ENCODE results near the gene FAM107B. TPM values are rescaled to one million over a fixed set of nuclear protein-coding genes. Genes with fewer than 3 reads are reported as not detected.

FAM107B gene
- total and polyA plus RNA-seq, 2 donors (not counting 3 experiments of a cell fraction or from before 2014, with no cell fraction given), result 39.2 to 176 TPM

DNA sequence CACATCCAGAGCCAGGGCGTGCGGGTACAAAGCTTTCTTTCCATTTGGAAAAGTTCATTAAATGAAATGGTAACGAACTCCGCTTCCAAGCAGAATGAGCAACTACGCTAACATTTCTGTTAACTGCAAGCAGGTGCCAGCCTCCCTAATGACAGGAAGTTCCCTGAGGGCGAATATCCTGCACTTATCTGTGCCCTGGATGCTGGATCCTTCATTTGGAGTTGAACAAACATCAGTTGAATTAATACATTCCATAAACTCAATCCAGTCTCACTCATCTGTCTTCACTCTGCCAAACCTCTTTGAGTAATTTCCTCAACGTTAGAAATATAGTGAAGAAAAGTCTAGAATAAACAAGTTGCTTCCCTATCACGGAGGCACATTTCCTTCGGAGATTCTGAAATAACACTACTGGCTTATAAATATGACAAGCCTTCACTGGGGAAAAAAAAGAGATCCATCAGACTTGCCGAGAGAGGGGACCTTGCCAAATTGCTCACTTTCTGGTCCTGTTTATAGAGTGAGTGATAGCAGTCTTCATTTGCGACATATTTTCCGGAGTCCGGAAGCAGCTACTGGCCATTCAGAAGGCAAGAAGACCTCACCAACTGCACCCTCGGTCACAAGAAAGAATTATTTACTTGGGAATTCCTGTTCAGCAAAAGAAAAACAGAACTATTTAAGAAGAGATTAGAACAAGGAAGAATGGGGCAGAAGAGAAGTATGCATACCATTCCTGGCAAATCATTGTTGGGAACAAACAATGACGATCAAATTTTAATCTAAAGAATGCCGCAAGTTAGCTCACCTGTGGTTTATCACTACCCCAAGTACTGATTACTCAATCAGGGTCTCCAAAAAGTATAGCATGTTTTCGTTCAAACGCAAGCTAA is 196.4 kb downstream of the FAM107B start:
- H3K4me3 ChIP-seq (replicated peaks in 1 of 3; ENCODE audit: insufficient read depth in 1 of 3, low read depth in 1 of 3, low read length in 3 of 3), result peak overlapping the region in 1 of 3 experiments; percentile 42
- POLR2A ChIA-PET, result interaction anchor here (2.0 kb wide), 1 partner anchor 10 kb away, joined by 14 read pairs; no protein-coding TSS in a partner anchor

GRCh38 chr10:14574885-14575284 is 199.8 kb downstream of the FAM107B start:
- H3K4me1 ChIP-seq (ENCODE audit: control insufficient read depth, extremely low read depth, insufficient read depth, low read length), result peaks cover 86% of the 10 kb centered on the region
- H3K79me2 ChIP-seq (ENCODE audit: control insufficient read depth, insufficient read depth, low read length), result peaks cover 81% of the 10 kb centered on the region
- no peak for DNase-seq (ENCODE audit: low read depth, low spot score)
- H3K4me3 ChIP-seq (replicated peaks in 1 of 3; ENCODE audit: insufficient read depth in 1 of 3, low read depth in 1 of 3, low read length in 3 of 3), result no peak overlapping the region
- POLR2A ChIA-PET, result interaction anchor here (0.6 kb wide), 1 partner anchor 29 kb away, joined by 4 read pairs; no protein-coding TSS in a partner anchor
- intact Hi-C loops (cut with micrococcal nuclease), result no loop called here
- CTCF ChIA-PET, result interaction anchor here (0.9 to 2.1 kb wide), 5 partner anchors 12 to 248 kb away, joined by 3 to 6 read pairs (median 3); no protein-coding TSS in a partner anchor
- H3K9ac ChIP-seq (replicated peaks; ENCODE audit: extremely low read depth, insufficient read depth, low read length), result peak overlapping the region; percentile 15
- TF ChIP-seq GATA2 (IDR thresholded peaks at IDR 0.05; ENCODE audit: insufficient read depth, insufficient read length, low read depth, low read length) (no peak), MAX (IDR thresholded peaks at IDR 0.05; ENCODE audit: insufficient read depth, insufficient read length) (no peak), FOS (IDR thresholded peaks at IDR 0.05; ENCODE audit: borderline replicate concordance, insufficient read depth, low read length) (no peak), JUN (IDR thresholded peaks at IDR 0.05; ENCODE audit: borderline replicate concordance, insufficient read depth, insufficient read length, low read depth) (no peak), EZH2 (IDR thresholded peaks at IDR 0.05; ENCODE audit: borderline replicate concordance, low read depth, low read length, severe bottlenecking) (no peak), POLR2A (IDR thresholded peaks at IDR 0.05; ENCODE audit: low read depth, low read length) (no peak), POLR2AphosphoS5 (IDR thresholded peaks at IDR 0.05; ENCODE audit: insufficient read depth, low read depth, low read length) (no peak)
- TF ChIP-seq, protein P1, sequence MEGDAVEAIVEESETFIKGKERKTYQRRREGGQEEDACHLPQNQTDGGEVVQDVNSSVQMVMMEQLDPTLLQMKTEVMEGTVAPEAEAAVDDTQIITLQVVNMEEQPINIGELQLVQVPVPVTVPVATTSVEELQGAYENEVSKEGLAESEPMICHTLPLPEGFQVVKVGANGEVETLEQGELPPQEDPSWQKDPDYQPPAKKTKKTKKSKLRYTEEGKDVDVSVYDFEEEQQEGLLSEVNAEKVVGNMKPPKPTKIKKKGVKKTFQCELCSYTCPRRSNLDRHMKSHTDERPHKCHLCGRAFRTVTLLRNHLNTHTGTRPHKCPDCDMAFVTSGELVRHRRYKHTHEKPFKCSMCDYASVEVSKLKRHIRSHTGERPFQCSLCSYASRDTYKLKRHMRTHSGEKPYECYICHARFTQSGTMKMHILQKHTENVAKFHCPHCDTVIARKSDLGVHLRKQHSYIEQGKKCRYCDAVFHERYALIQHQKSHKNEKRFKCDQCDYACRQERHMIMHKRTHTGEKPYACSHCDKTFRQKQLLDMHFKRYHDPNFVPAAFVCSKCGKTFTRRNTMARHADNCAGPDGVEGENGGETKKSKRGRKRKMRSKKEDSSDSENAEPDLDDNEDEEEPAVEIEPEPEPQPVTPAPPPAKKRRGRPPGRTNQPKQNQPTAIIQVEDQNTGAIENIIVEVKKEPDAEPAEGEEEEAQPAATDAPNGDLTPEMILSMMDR (IDR thresholded peaks at IDR 0.05; ENCODE audit: extremely low read depth in 1 of 2, insufficient read depth in 1 of 2, low read depth in 1 of 2, low read length in 2 of 2), result no peak
- FAIRE-seq, result no peak
- no peak overlapping the region for H2AFZ ChIP-seq (ENCODE audit: low read depth, low read length)
- H3K9me3 ChIP-seq (replicated peaks; ENCODE audit: control insufficient read depth, insufficient read depth, low read length), result no peaks in the 10 kb centered on the region
- no peaks in the 10 kb centered on the region for H3K27me3 ChIP-seq (ENCODE audit: control insufficient read depth in 2 of 2, insufficient read depth in 2 of 2, low read length in 2 of 2)
- no peaks in the 10 kb centered on the region for H4K20me1 ChIP-seq (replicated peaks; ENCODE audit: control insufficient read depth, extremely low read depth, insufficient read depth, low read length)
- dilution Hi-C loops (cut with MboI; ENCODE audit: extremely low pct_ligation_motif_present, low sequenced_read_pairs), result no loop called here
- H3K27ac ChIP-seq (ENCODE audit: insufficient read depth, low read depth, low read length), result peak overlapping the region; percentile 97
- peaks cover 0 to 2% of the 10 kb centered on the region in 2 experiments for H3K36me3 ChIP-seq (ENCODE audit: control insufficient read depth in 2 of 2, extremely low read depth in 1 of 2, insufficient read depth in 2 of 2, low read length in 2 of 2)
- H3K4me2 ChIP-seq (ENCODE audit: insufficient read depth, low read length), result no peak overlapping the region
- BruUV-seq (replicated peaks), result no TSS peak
- H3K9me1 ChIP-seq (replicated peaks; ENCODE audit: control insufficient read depth, extremely low read depth, insufficient read depth, low read length), result no peaks in the 10 kb centered on the region

More for the DNA sequence above, 196.4 kb downstream of the FAM107B start:
- Histone ChIP-seq H3K9ac (replicated peaks; ENCODE audit: extremely low read depth, insufficient read depth, low read length) (peak overlapping the region; percentile 91), H3K79me2 (ENCODE audit: control insufficient read depth, insufficient read depth, low read length) (peaks cover 78% of the 10 kb centered on the region), H3K9me1 (replicated peaks; ENCODE audit: control insufficient read depth, extremely low read depth, insufficient read depth, low read length) (no peaks in the 10 kb centered on the region), H3K4me1 (ENCODE audit: control insufficient read depth, extremely low read depth, insufficient read depth, low read length) (peaks cover 78% of the 10 kb centered on the region), H3K36me3 (ENCODE audit: control insufficient read depth in 2 of 2, extremely low read depth in 1 of 2, insufficient read depth in 2 of 2, low read length in 2 of 2) (no peaks in the 10 kb centered on the region), H3K9me3 (replicated peaks; ENCODE audit: control insufficient read depth, insufficient read depth, low read length) (no peaks in the 10 kb centered on the region), H3K4me2 (ENCODE audit: insufficient read depth, low read length) (peak overlapping the region; percentile 93), H3K27me3 (ENCODE audit: control insufficient read depth in 2 of 2, insufficient read depth in 2 of 2, low read length in 2 of 2) (no peaks in the 10 kb centered on the region), H4K20me1 (replicated peaks; ENCODE audit: control insufficient read depth, extremely low read depth, insufficient read depth, low read length) (no peaks in the 10 kb centered on the region), H3K27ac (ENCODE audit: insufficient read depth, low read depth, low read length) (peak overlapping the region; percentile 97), H2AFZ (ENCODE audit: low read depth, low read length) (no peak overlapping the region)
- dilution Hi-C loops (cut with MboI; ENCODE audit: extremely low pct_ligation_motif_present, low sequenced_read_pairs) (no loop called here), intact Hi-C loops (cut with micrococcal nuclease) (loop anchor here (1.0 to 2.0 kb wide), 8 partner anchors 10 to 245 kb away; no protein-coding TSS in a partner anchor)
- FAIRE-seq, result peak; percentile 93
- CTCF ChIA-PET, result interaction anchor here (0.9 to 3.5 kb wide), 9 partner anchors 11 to 245 kb away, joined by 3 to 18 read pairs (median 8); no protein-coding TSS in a partner anchor
- DNase-seq (ENCODE audit: low read depth, low spot score), result peak; percentile 100
- no TSS peak for BruUV-seq (replicated peaks)
- peak; percentile 99 for TF ChIP-seq GATA2 (IDR thresholded peaks at IDR 0.05; ENCODE audit: insufficient read depth, insufficient read length, low read depth, low read length)
- peak; percentile 82 for TF ChIP-seq FOS (IDR thresholded peaks at IDR 0.05; ENCODE audit: borderline replicate concordance, insufficient read depth, low read length)
- no peak for TF ChIP-seq MYC (IDR thresholded peaks at IDR 0.05; ENCODE audit: low read depth, low read length)
- peak; percentile 82 for TF ChIP-seq POLR2A (IDR thresholded peaks at IDR 0.05; ENCODE audit: low read depth, low read length)
- peak; percentile 81 for TF ChIP-seq POLR2AphosphoS5 (IDR thresholded peaks at IDR 0.05; ENCODE audit: insufficient read depth, low read depth, low read length)
- TF ChIP-seq JUN (IDR thresholded peaks at IDR 0.05; ENCODE audit: borderline replicate concordance, insufficient read depth, insufficient read length, low read depth), result peak; percentile 91

Data from endothelial cell of umbilical vein (primary cell).